Adipocyte (in vitro differentiated cells): Measurements from ENCODE around the gene EVPL.

Experiments
- DNase-seq: peaks from one replicate; pipeline ENCODE4 v3.0.0-alpha.2; 2015; ENCODE audit warnings: low read depth
- H3K27me3 ChIP-seq: replicated peaks from 2 replicates; pipeline ENCODE4 v1.7.0; 2013; ENCODE audit warnings: mild to moderate bottlenecking, low read length, moderate library complexity; ENCODE audit not compliant: control insufficient read depth, insufficient read depth
- H3K36me3 ChIP-seq: 2 replicates; pipeline ENCODE4 v1.7.0; 2013; ENCODE audit warnings: low read length, mild to moderate bottlenecking, moderate library complexity; ENCODE audit not compliant: control insufficient read depth, insufficient read depth, severe bottlenecking
- H3K4me1 ChIP-seq: 2 replicates; pipeline ENCODE4 v1.7.0; 2013; ENCODE audit warnings: mild to moderate bottlenecking, low read length, moderate library complexity; ENCODE audit not compliant: control insufficient read depth, insufficient read depth
- H3K4me3 ChIP-seq: 2 replicates; pipeline ENCODE4 v1.7.0; 2013; ENCODE audit warnings: mild to moderate bottlenecking, low read length, moderate library complexity
- H3K9ac ChIP-seq: 2 replicates; pipeline ENCODE4 v1.7.0; 2013; ENCODE audit warnings: mild to moderate bottlenecking, low read length, moderate library complexity
- H3K9me3 ChIP-seq: 2 replicates; pipeline ENCODE4 v1.7.0; 2013; ENCODE audit warnings: mild to moderate bottlenecking, low read length, moderate library complexity; ENCODE audit not compliant: control insufficient read depth

EVPL gene

DNA sequence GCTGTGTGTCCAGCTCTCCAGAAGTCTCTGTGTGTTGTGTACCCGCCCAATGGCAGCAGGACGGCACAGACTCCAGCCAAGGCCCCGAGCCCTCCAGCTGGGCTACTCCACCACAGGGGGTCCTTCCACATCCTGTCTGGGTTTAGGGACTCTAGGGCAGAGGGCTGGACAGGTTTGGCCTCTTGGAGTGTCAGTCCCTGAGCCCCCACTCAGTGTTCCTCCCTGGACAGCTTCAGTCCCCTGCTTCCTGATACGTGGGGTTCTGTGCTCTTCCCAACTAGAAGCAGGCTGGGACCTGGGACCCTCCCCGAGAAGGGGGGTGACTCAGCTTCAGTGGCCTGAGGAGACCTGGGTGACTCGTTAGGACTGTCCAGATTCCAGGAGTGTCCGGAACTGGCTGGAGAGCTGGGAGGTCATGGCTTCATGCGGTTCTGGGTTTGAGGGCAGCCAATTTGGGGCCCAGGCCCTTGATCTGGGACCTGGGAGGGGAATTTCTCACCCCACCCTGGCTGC, 22.3 kb downstream of the EVPL start:
- H3K27me3 ChIP-seq, result peaks cover 4% of the 10 kb centered on the region
- peak; percentile 39 for DNase-seq
- peak overlapping the region; percentile 67 for H3K9ac ChIP-seq
- no peaks in the 10 kb centered on the region for H3K9me3 ChIP-seq
- peaks cover 2% of the 10 kb centered on the region for H3K36me3 ChIP-seq
- H3K4me1 ChIP-seq, result peaks cover 34% of the 10 kb centered on the region
- H3K4me3 ChIP-seq, result no peak overlapping the region

DNA sequence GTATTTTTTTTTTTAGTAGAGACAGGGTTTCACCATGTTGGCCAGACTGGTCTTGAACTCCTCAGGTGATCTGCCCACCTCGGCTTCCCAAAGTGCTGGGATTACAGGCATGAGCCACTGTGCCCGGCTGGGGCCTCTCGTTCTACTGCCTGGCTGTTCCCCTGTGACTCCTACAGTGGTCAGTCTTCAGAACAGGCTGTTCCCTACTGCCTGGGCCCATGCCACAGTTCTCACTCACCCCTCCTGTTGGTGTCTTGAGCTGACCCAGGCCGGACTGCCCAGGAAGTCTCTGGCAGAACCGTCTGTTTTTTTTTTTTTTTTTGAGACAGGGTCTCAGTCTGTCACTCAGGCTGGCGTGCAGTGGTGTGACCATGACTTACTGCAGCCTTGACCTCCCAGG, 23.2 kb downstream of the EVPL start:
- Histone ChIP-seq H3K4me3 (no peak overlapping the region), H3K27me3 (no peaks in the 10 kb centered on the region), H3K4me1 (peaks cover 37% of the 10 kb centered on the region), H3K9ac (peak overlapping the region; percentile 67), H3K36me3 (peaks cover 2% of the 10 kb centered on the region), H3K9me3 (no peaks in the 10 kb centered on the region)
- DNase-seq, result no peak

DNA sequence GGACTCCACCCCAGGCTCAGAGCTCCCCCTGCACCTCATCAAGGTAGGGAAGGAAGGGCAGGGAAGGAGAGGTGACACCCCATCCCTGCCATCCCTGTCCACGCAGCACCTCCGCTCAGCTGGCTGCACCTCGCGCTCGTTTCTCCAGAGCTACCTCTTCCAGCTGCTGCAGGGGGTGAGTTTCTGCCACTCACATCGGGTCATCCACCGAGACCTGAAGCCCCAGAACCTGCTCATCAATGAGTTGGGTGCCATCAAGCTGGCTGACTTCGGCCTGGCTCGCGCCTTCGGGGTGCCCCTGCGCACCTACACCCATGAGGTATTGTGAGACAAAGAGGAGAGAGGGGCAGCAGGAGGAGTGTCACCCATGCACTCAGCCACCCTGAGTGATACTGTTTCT, 25.0 kb downstream of the EVPL start:
- no peak overlapping the region for H3K9ac ChIP-seq
- H3K4me3 ChIP-seq, result no peak overlapping the region
- peaks cover 2% of the 10 kb centered on the region for H3K36me3 ChIP-seq
- H3K9me3 ChIP-seq, result no peaks in the 10 kb centered on the region
- no peak for DNase-seq
- no peaks in the 10 kb centered on the region for H3K27me3 ChIP-seq
- peaks cover 55% of the 10 kb centered on the region for H3K4me1 ChIP-seq

DNA sequence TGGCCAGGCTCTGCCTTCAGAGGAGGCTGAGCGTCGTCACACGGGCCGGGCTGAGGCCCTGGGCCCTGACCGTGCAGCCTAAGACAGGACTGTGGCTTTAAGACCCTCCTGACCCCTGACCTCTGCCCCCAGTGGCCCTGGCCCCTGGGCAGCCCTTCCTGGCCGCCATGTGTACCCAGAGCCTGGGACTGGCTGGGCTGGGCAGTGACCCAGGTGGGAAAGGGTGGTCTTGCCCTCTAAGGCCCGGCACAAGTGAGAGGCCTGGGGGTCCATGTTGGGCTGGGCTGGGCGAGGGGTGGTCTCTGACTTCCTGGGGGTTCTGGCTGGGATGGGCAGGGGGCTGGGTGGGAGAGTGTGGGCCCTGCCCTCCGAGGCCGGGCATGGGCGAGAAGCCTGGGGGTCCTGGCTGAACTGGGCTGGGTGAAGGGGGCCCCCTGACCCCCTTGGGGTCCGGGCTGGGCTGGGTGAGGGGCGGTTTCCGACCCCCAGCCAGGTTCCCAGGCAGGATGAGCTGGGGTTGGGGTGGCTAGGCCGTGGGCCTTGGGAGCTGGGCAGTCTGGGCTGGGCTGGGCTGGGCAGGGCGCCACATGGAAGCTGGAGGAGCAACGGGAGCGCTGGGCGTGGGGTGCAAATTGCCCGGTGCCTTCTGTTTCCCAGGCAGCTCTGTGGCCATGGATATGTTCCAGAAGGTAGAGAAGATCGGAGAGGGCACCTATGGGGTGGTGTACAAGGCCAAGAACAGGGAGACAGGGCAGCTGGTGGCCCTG, 26.2 kb downstream of the EVPL start, which contains the start of gene CDK3:
Gene CDK3 (plus strand): TSS at position 101 of the 767 bp plus-strand sequence. CDS start 571 bp downstream, at position 672.
- no peak within 1 kb of the TSS for H3K4me3 ChIP-seq

DNA sequence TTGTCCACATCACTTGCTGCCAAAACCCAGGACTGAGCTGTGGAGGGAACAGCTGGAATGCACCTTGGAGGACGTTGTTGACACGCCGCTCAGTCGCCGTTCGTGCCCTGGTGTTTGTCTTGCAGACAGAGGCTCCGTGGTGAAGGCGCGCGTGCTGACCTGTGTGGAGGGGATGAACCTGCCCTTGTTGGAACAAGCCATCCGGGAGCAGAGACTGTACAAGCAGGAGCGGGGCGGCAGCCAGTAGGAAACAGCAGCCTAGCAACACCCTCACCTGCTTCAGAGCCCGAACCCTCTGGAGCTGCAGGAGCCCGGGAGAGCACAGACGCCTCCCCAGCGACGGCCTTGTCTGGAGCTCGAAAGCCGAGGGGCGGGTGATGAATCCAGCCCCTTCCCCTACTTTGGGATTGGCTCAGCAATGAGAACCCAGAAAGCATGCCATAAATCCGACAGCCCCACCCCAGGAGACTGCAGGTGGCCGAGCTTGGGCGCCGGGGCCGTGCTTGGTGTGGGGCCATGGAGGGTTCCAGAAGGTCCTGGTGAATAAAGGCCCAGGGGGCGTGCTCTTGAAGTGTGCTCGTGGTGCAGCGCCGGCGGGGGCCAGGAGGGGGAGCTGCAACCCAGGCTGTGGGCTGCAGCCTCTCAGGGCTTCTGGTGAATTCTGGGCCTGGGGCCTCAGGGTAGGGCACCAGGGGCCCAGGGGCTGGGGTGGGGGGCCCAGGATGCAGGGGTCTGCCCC, 26.9 kb downstream of the EVPL start:
- H3K27me3 ChIP-seq, result no peaks in the 10 kb centered on the region
- H3K36me3 ChIP-seq, result peaks cover 2% of the 10 kb centered on the region
- H3K9me3 ChIP-seq, result no peaks in the 10 kb centered on the region
- no peak overlapping the region for H3K9ac ChIP-seq
- no peak overlapping the region for H3K4me3 ChIP-seq
- peak; percentile 52 for DNase-seq
- peaks cover 56% of the 10 kb centered on the region for H3K4me1 ChIP-seq

More for the DNA sequence above, 26.2 kb downstream of the EVPL start, which contains the start of gene CDK3:
- DNase-seq, result no peak
- peaks cover 62% of the 10 kb centered on the region for H3K4me1 ChIP-seq
- no peaks in the 10 kb centered on the region for H3K27me3 ChIP-seq
- peaks cover 2% of the 10 kb centered on the region for H3K36me3 ChIP-seq
- no peaks in the 10 kb centered on the region for H3K9me3 ChIP-seq
- no peak within 1 kb of the TSS for H3K9ac ChIP-seq

DNA sequence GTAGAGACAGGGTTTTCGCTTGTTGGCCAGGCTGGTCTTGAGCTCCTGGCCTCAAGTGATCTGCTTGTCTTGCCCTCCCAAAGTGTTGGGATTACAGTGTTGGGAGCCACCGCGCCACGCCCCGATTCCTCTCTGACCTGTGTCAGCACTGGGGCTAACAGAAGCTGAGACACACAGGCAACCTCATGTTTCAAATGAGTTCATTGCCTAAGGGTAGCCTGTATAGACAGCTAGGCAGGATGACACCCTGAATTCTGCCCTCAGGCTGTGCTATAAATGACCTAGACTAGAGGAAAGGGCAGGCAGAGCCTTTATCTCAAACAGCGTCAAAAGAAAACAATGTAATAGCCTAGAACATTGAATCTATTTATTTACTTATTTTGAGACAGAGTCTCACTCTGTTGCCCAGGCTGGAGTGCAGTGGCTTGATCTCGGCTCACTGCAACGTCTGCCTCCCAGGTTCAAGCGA, 28.7 kb downstream of the EVPL start:
- peaks cover 5% of the 10 kb centered on the region for H3K36me3 ChIP-seq
- H3K4me1 ChIP-seq, result peaks cover 38% of the 10 kb centered on the region
- no peak overlapping the region for H3K9ac ChIP-seq
- no peaks in the 10 kb centered on the region for H3K9me3 ChIP-seq
- H3K4me3 ChIP-seq, result no peak overlapping the region
- H3K27me3 ChIP-seq, result no peaks in the 10 kb centered on the region
- no peak for DNase-seq

DNA sequence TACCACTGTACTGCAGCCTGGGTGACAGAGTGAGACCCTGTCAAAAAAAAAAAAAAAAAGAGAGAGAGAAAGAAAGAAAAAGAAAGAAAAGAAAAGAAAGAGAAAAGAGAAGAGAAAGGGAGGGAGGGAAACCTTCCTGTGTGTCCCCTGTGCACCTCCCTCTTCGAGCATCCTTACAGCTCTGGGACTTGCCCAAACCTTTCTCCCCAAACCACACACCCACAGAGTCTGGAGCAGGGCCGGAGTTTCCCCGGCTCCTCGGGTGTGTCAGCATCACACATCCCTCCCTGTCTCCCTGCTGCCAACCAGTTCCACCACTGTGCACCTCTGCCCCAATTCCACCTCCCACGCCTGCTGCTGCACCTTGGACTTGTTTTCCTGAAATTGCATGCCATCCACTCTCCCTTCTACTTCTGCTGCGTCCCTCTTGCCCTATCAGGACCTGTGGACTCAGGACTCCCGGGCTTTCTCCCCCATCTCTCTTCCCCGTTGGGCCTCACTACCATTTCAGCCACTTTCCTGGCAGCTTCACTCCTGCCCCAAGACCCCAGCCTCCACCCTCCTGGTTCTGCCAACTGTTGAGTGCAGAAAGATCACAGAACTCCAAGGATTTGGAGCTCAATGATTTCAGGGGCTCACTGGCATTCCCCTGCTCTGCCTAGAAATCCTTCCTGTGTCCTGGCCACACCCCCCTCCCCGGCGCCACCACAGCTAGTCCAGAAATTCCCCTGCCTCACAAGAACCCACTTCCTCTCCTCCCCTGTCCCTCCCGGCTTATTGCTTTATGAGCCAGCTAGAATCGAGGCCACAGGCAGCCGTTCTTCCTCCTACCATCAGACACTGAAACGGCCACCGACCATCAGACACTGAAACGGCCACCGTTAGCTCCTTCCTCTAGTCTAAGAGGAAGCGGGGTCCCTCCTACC, 30.2 kb downstream of the EVPL start:
- H3K27me3 ChIP-seq, result no peaks in the 10 kb centered on the region
- peaks cover 32% of the 10 kb centered on the region for H3K4me1 ChIP-seq
- H3K36me3 ChIP-seq, result peaks cover 7% of the 10 kb centered on the region
- peak; percentile 47 for DNase-seq
- no peak overlapping the region for H3K4me3 ChIP-seq
- H3K9me3 ChIP-seq, result no peaks in the 10 kb centered on the region
- H3K9ac ChIP-seq, result peak overlapping the region; percentile 45

DNA sequence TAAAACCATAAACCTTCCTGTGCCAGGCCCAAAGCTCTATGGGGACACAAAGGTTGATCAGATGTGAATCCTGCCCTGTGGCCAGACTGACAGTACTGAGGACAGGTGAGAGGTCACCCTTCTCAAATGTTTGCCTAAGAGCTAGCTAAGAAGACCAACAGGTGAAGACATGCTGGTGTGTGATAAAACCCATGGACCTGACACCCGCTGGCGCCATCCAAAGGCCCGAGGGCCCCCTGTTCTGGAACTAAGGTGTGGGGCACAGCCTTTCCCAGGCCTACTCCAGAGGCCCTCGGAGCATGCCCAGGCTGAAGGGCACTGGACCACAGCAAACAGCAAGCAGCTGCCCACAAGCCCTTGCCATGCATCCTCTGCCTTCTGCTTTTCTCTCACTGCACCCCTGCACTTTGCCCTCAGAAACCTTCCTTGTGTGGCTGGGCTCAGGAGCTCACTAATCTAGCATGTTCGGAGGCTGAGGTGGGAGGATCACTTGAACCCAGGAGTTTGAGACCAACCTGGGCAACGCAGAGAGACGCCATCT, 31.7 kb downstream of the EVPL start:
- H3K4me1 ChIP-seq, result peaks cover 32% of the 10 kb centered on the region
- no peak overlapping the region for H3K4me3 ChIP-seq
- H3K27me3 ChIP-seq, result no peaks in the 10 kb centered on the region
- no peak overlapping the region for H3K9ac ChIP-seq
- DNase-seq, result no peak
- H3K9me3 ChIP-seq, result no peaks in the 10 kb centered on the region
- H3K36me3 ChIP-seq, result peaks cover 14% of the 10 kb centered on the region

DNA sequence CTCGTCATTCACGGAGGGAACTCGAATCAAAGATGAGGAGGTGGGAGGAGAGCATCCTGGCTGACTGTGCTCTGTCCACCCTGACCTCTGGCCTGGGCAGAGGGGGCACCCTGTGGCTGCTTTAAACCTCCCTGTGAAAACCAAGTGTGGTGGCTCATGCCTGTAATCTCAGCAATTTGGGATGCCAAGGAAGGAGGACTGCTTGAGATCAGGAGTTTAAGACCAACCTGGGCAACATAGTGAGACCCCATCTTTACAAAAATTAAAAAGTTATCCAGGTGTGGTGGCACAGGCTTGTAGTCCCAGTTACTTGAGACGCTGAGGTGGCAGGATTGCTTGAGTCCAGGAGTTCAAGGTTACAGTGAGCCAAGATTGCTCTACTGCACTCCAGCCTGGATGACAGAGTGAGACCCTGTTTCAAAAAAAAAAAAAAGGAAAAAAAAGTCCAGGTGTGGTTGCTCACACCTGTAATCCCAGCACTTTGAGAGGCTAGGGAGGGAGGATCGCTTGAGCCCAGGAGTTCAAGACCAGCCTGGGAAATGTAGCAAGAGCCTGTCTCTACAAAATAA, 32.2 kb downstream of the EVPL start:
- peaks cover 12% of the 10 kb centered on the region for H3K36me3 ChIP-seq
- no peaks in the 10 kb centered on the region for H3K27me3 ChIP-seq
- H3K4me3 ChIP-seq, result no peak overlapping the region
- H3K9ac ChIP-seq, result no peak overlapping the region
- H3K4me1 ChIP-seq, result peaks cover 29% of the 10 kb centered on the region
- H3K9me3 ChIP-seq, result no peaks in the 10 kb centered on the region
- DNase-seq, result no peak

DNA sequence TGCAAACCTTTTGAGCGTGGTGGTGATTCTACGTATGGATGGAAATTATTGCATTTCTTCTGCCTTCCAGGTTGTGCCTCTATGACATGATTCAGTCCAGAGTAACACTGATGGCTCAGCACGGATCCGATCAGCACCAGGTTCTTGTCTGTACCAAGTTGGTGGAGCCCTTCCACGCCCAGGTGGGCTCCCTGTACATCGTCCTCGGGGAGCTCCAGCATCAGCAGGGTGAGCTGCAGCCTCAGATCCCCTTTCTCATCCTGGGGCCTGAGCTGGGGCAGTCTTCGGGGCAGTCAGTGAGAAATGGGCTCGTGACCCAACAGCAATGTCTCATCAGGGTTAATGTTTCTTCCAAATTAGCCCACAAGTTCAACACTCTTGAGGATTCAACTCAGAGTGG, 35.7 kb downstream of the EVPL start:
- no peak overlapping the region for H3K4me3 ChIP-seq
- no peak for DNase-seq
- peaks cover 4% of the 10 kb centered on the region for H3K4me1 ChIP-seq
- no peaks in the 10 kb centered on the region for H3K27me3 ChIP-seq
- no peaks in the 10 kb centered on the region for H3K9me3 ChIP-seq
- no peak overlapping the region for H3K9ac ChIP-seq
- peaks cover 12% of the 10 kb centered on the region for H3K36me3 ChIP-seq
